Measurements from ENCODE around the gene HHIPL1. TPM values are rescaled to one million over a fixed set of nuclear protein-coding genes. Genes with fewer than 3 reads are reported as not detected.

Gene HHIPL1
- polyA plus RNA-seq, 6 donors from 2014 or later: 0.13 TPM; not detected in 5

- Mint-ChIP-seq H3K27ac (no peak overlapping the region), H3K4me1 (peaks cover 0 to 8% (median 8%) of the 10 kb centered on the region in 3 donors), H3K9me3 (peaks cover 0 to 7% (median 0%) of the 10 kb centered on the region in 7 donors), H3K4me3 (no peak overlapping the region), H3K36me3 (no peaks in the 10 kb centered on the region), H3K27me3 (peaks cover 16 to 68% (median 49%) of the 10 kb centered on the region in 3 donors)
- DNase-seq (no peak), ATAC-seq (ENCODE audit: low read depth in 2 of 2) (no peak)
Measured at GRCh38 chr14:99671235-99672224, 26.6 kb downstream of the HHIPL1 start.

- H3K4me1 Mint-ChIP-seq: peaks cover 0 to 8% (median 4%) of the 10 kb centered on the region in 3 donors
- no peak for DNase-seq
- H3K9me3 Mint-ChIP-seq: peaks cover 0 to 9% (median under 1%) of the 10 kb centered on the region in 7 donors
- H3K27ac Mint-ChIP-seq: peak overlapping the region in 2 of 6 donors; percentile 31 to 45
- no peak overlapping the region for H3K4me3 Mint-ChIP-seq
- H3K27me3 Mint-ChIP-seq: peaks cover 16 to 62% (median 40%) of the 10 kb centered on the region in 3 donors
- ATAC-seq (ENCODE audit: low read depth in 2 of 2): peak; percentile 63 to 84
- H3K36me3 Mint-ChIP-seq: no peaks in the 10 kb centered on the region
Measured at GRCh38 chr14:99672506-99673304, 27.8 kb downstream of the HHIPL1 start.

GRCh38 chr14:99673305-99674063, 28.6 kb downstream of the HHIPL1 start:
- Mint-ChIP-seq H3K27ac (no peak overlapping the region), H3K27me3 (peaks cover 16 to 59% (median 36%) of the 10 kb centered on the region in 3 donors), H3K9me3 (peaks cover 0 to 14% (median 5%) of the 10 kb centered on the region in 7 donors), H3K4me1 (peaks cover 0 to 8% (median 4%) of the 10 kb centered on the region in 3 donors), H3K36me3 (no peaks in the 10 kb centered on the region), H3K4me3 (no peak overlapping the region)
- ATAC-seq (ENCODE audit: low read depth in 2 of 2) (no peak), DNase-seq (no peak)

- Mint-ChIP-seq H3K36me3 (no peaks in the 10 kb centered on the region), H3K27me3 (peaks cover 14 to 56% (median 29%) of the 10 kb centered on the region in 3 donors), H3K4me3 (no peak overlapping the region), H3K4me1 (peaks cover 0 to 8% (median 4%) of the 10 kb centered on the region in 3 donors), H3K9me3 (peaks cover 0 to 15% (median 7%) of the 10 kb centered on the region in 7 donors), H3K27ac (no peak overlapping the region)
- ATAC-seq (ENCODE audit: low read depth in 2 of 2): no peak
- no peak for DNase-seq
Measured at GRCh38 chr14:99674064-99674650, 29.2 kb downstream of the HHIPL1 start.

- Mint-ChIP-seq H3K36me3 (no peaks in the 10 kb centered on the region), H3K27me3 (peaks cover 13 to 58% (median 28%) of the 10 kb centered on the region in 3 donors), H3K4me3 (no peak overlapping the region), H3K9me3 (peaks cover 0 to 16% (median 9%) of the 10 kb centered on the region in 7 donors), H3K4me1 (peaks cover 0 to 8% (median 4%) of the 10 kb centered on the region in 3 donors), H3K27ac (no peak overlapping the region)
- ATAC-seq (ENCODE audit: low read depth in 2 of 2) (no peak), DNase-seq (no peak)
Measured at GRCh38 chr14:99674776-99675381, 29.9 kb downstream of the HHIPL1 start.

GRCh38 chr14:99675382-99675835, 30.5 kb downstream of the HHIPL1 start:
- Mint-ChIP-seq H3K27me3 (peaks cover 11 to 54% (median 24%) of the 10 kb centered on the region in 3 donors), H3K36me3 (no peaks in the 10 kb centered on the region), H3K4me1 (peaks cover 0 to 8% (median 4%) of the 10 kb centered on the region in 3 donors), H3K9me3 (peaks cover 0 to 16% (median 9%) of the 10 kb centered on the region in 7 donors), H3K4me3 (no peak overlapping the region), H3K27ac (no peak overlapping the region)
- no peak for DNase-seq
- no peak for ATAC-seq (ENCODE audit: low read depth in 2 of 2)

GRCh38 chr14:99675951-99676350, 31.0 kb downstream of the HHIPL1 start:
- ATAC-seq (ENCODE audit: low read depth in 2 of 2): no peak
- H3K4me1 Mint-ChIP-seq: peaks cover 0 to 8% (median 4%) of the 10 kb centered on the region in 3 donors
- H3K9me3 Mint-ChIP-seq: peaks cover 0 to 16% (median 9%) of the 10 kb centered on the region in 7 donors
- H3K27ac Mint-ChIP-seq: no peak overlapping the region
- no peak for DNase-seq
- H3K4me3 Mint-ChIP-seq: no peak overlapping the region
- H3K27me3 Mint-ChIP-seq: peaks cover 6 to 51% (median 18%) of the 10 kb centered on the region in 3 donors
- H3K36me3 Mint-ChIP-seq: no peaks in the 10 kb centered on the region

GRCh38 chr14:99676657-99677056, 31.7 kb downstream of the HHIPL1 start:
- Mint-ChIP-seq H3K27me3 (peaks cover 6 to 51% (median 13%) of the 10 kb centered on the region in 3 donors), H3K4me3 (no peak overlapping the region), H3K4me1 (peaks cover 0 to 8% (median 4%) of the 10 kb centered on the region in 3 donors), H3K36me3 (no peaks in the 10 kb centered on the region), H3K27ac (peak overlapping the region in 1 of 6 donors; percentile 33), H3K9me3 (peaks cover 0 to 16% (median 9%) of the 10 kb centered on the region in 7 donors)
- ATAC-seq (ENCODE audit: low read depth in 2 of 2) (no peak), DNase-seq (no peak)

GRCh38 chr14:99677231-99678140, 32.6 kb downstream of the HHIPL1 start:
- Mint-ChIP-seq H3K36me3 (no peaks in the 10 kb centered on the region), H3K9me3 (peaks cover 0 to 16% (median 9%) of the 10 kb centered on the region in 7 donors), H3K27ac (no peak overlapping the region), H3K4me1 (peaks cover 2 to 7% (median 2%) of the 10 kb centered on the region in 3 donors), H3K4me3 (no peak overlapping the region), H3K27me3 (peaks cover 3 to 47% (median 11%) of the 10 kb centered on the region in 3 donors)
- no peak for DNase-seq
- ATAC-seq (ENCODE audit: low read depth in 2 of 2): no peak

- DNase-seq: no peak
- Mint-ChIP-seq H3K9me3 (peaks cover 0 to 16% (median 9%) of the 10 kb centered on the region in 7 donors), H3K27me3 (peaks cover 0 to 47% (median 10%) of the 10 kb centered on the region in 3 donors), H3K36me3 (no peaks in the 10 kb centered on the region), H3K4me1 (peaks cover 7 to 9% (median 8%) of the 10 kb centered on the region in 3 donors), H3K27ac (no peak overlapping the region), H3K4me3 (peak overlapping the region in 1 of 8 donors; percentile 25)
- no peak for ATAC-seq (ENCODE audit: low read depth in 2 of 2)
Measured at GRCh38 chr14:99678198-99678597, 33.3 kb downstream of the HHIPL1 start.

GRCh38 chr14:99679111-99679510, 34.2 kb downstream of the HHIPL1 start:
- Mint-ChIP-seq H3K27ac (peak overlapping the region in 1 of 6 donors; percentile 33), H3K4me3 (no peak overlapping the region), H3K36me3 (no peaks in the 10 kb centered on the region), H3K4me1 (peaks cover 10 to 15% (median 12%) of the 10 kb centered on the region in 3 donors), H3K9me3 (peaks cover 0 to 16% (median 9%) of the 10 kb centered on the region in 7 donors), H3K27me3 (peaks cover 0 to 45% (median 8%) of the 10 kb centered on the region in 3 donors)
- DNase-seq (no peak), ATAC-seq (ENCODE audit: low read depth in 2 of 2) (no peak)
